IMR-90 (cell line): Measurements from ENCODE around the gene SCAF1. TPM values are rescaled to one million over a fixed set of nuclear protein-coding genes. Genes with fewer than 3 reads are reported as not detected.

Source experiments
- ATAC-seq: fragments of 200-7000 bp; cut with Tn5 transposase; 2 replicates; pipeline ENCODE4 v1.9.1; 2020; ENCODE audit warnings: low read depth, mild to moderate bottlenecking, moderate library complexity
- BruUV-seq: library from RNA; stranded (reverse); fragments of 400-500 nt; replicated peaks from 2 replicates; lab custom pipeline; 2021; lab: Mats Ljungman, UMichigan
- CTCF ChIA-PET: fragments of 300-600 bp; formaldehyde crosslinking; extraction: SDS; loops from one replicate; lab custom pipeline; 2021; ENCODE audit warnings: antibody characterized with exemption; lab: Yijun Ruan, JAX
- POLR2A ChIA-PET: fragments of 300-600 bp; sonication (Branson Sonifier 250); formaldehyde crosslinking; loops from one replicate; lab custom pipeline; 2022; ENCODE audit warnings: antibody characterized with exemption; ENCODE audit not compliant: unreplicated experiment; lab: Charles Lee
- DNase-seq: peaks from one replicate; pipeline ENCODE4 v3.0.0; 2013
- H2AFZ ChIP-seq: replicated peaks from 2 replicates; pipeline ENCODE3; 2013; ENCODE audit warnings: low read length, mild to moderate bottlenecking; ENCODE audit not compliant: poor library complexity
- H2AK5ac ChIP-seq: 2 replicates; pipeline ENCODE4 v1.6.1; 2013; ENCODE audit warnings: low read depth, low read length, inconsistent platforms
- H2AK9ac ChIP-seq: replicated peaks from 2 replicates; pipeline ENCODE3; 2013; ENCODE audit warnings: mild to moderate bottlenecking, low read depth, low read length, moderate library complexity; ENCODE audit not compliant: poor library complexity
- H2BK120ac ChIP-seq: 2 replicates; pipeline ENCODE4 v1.6.1; 2013; ENCODE audit warnings: low read depth, low read length, inconsistent platforms
- H2BK15ac ChIP-seq: 3 replicates; pipeline ENCODE4 v1.6.1; 2013; ENCODE audit warnings: low read depth, low read length, inconsistent platforms
- H2BK20ac ChIP-seq: 2 replicates; pipeline ENCODE4 v1.6.1; 2013; ENCODE audit warnings: low read depth, mild to moderate bottlenecking, inconsistent platforms, low read length, moderate library complexity
- H2BK5ac ChIP-seq: 2 replicates; pipeline ENCODE4 v1.6.1; 2013; ENCODE audit warnings: mild to moderate bottlenecking, low read depth, low read length, inconsistent platforms; ENCODE audit not compliant: poor library complexity, severe bottlenecking
- H3K14ac ChIP-seq: replicated peaks from 2 replicates; pipeline ENCODE4 v1.6.1; 2013; ENCODE audit warnings: low read depth, low read length, inconsistent platforms
- H3K18ac ChIP-seq: 2 replicates; pipeline ENCODE4 v1.6.1; 2013; ENCODE audit warnings: low read depth, low read length, control low read depth
- H3K23ac ChIP-seq: 2 replicates; pipeline ENCODE4 v1.6.1; 2013; ENCODE audit warnings: low read depth, low read length, inconsistent platforms
- H3K27ac ChIP-seq: 2 replicates; pipeline ENCODE4 v1.5.1; 2013; ENCODE audit warnings: mild to moderate bottlenecking, control low read depth, low read length; ENCODE audit not compliant: insufficient read depth
- H3K27me3 ChIP-seq: 2 replicates; pipeline ENCODE4 v1.6.1; 2013; ENCODE audit warnings: low read length; ENCODE audit not compliant: control insufficient read depth, insufficient read depth
- H3K36me3 ChIP-seq: 2 replicates; pipeline ENCODE4 v1.6.1; 2013; ENCODE audit warnings: low read length, mixed read lengths; ENCODE audit not compliant: control insufficient read depth, insufficient read depth
- H3K4ac ChIP-seq: 2 replicates; pipeline ENCODE4 v1.6.1; 2013; ENCODE audit warnings: low read depth, low read length, inconsistent platforms
- H3K4me1 ChIP-seq: 2 replicates; pipeline ENCODE4 v1.6.1; 2013; ENCODE audit warnings: low read length, mixed read lengths; ENCODE audit not compliant: control insufficient read depth, insufficient read depth
- H3K4me2 ChIP-seq: 2 replicates; pipeline ENCODE4 v1.6.1; 2013; ENCODE audit warnings: low read depth, mild to moderate bottlenecking, control low read depth, low read length, moderate library complexity
- H3K4me3 ChIP-seq: 2 replicates; pipeline ENCODE4 v1.5.1; 2013; ENCODE audit warnings: low read depth, mild to moderate bottlenecking, control low read depth, low read length, moderate library complexity; ENCODE audit not compliant: insufficient read depth
- H3K56ac ChIP-seq: 2 replicates; pipeline ENCODE4 v1.6.1; 2013; ENCODE audit warnings: low read length, inconsistent platforms; ENCODE audit not compliant: insufficient read depth; ENCODE audit errors: extremely low read depth
- H3K79me1 ChIP-seq, 2 experiments: 2 replicates each; pipeline ENCODE4 v1.6.1; 2013; ENCODE audit warnings: low read length in 2 of 2, inconsistent platforms in 1 of 2, low read depth in 1 of 2
- H3K9ac ChIP-seq: 2 replicates; pipeline ENCODE4 v1.6.1; 2013; ENCODE audit warnings: low read depth, low read length, control low read depth
- H3K9me1 ChIP-seq: 2 replicates; pipeline ENCODE4 v1.6.1; 2013; ENCODE audit warnings: low read length, inconsistent platforms; ENCODE audit not compliant: insufficient read depth
- H3K9me3 ChIP-seq: 2 replicates; pipeline ENCODE4 v1.6.1; 2013; ENCODE audit warnings: low read length; ENCODE audit not compliant: control insufficient read depth, insufficient read depth
- H4K20me1 ChIP-seq: 2 replicates; pipeline ENCODE4 v1.6.1; 2013; ENCODE audit warnings: low read length, inconsistent platforms; ENCODE audit not compliant: insufficient read depth
- H4K5ac ChIP-seq: 2 replicates; pipeline ENCODE4 v1.6.1; 2013; ENCODE audit warnings: mild to moderate bottlenecking, low read depth, low read length, control low read depth
- H4K8ac ChIP-seq, 2 experiments: 2 replicates each; pipeline ENCODE4 v1.6.1; 2013; ENCODE audit warnings: low read depth in 2 of 2, low read length in 2 of 2, control low read depth in 1 of 2, inconsistent platforms in 1 of 2
- H4K91ac ChIP-seq: 2 replicates; pipeline ENCODE4 v1.6.1; 2013; ENCODE audit warnings: low read depth, low read length, inconsistent platforms; ENCODE audit not compliant: insufficient read depth
- CEBPB ChIP-seq: IDR thresholded peaks from 2 replicates; pipeline ENCODE4 v1.6.1; 2012; ENCODE audit warnings: low read depth, low read length, improper control_type of control experiment
- CHD1 ChIP-seq: IDR thresholded peaks from 2 replicates; pipeline ENCODE4 v1.6.1; 2012; ENCODE audit warnings: low read depth, low read length, improper control_type of control experiment
- MAZ ChIP-seq: IDR thresholded peaks from 2 replicates; pipeline ENCODE4 v1.6.1; 2012; ENCODE audit warnings: low read depth, mild to moderate bottlenecking, low read length, improper control_type of control experiment, moderate library complexity, borderline replicate concordance
- RCOR1 ChIP-seq: IDR thresholded peaks from 2 replicates; pipeline ENCODE4 v1.6.1; 2012; ENCODE audit warnings: mild to moderate bottlenecking, low read length, improper control_type of control experiment; ENCODE audit not compliant: insufficient replicate concordance
- whole genome bisulfite sequencing, 2 experiments: methylation state at CpG; one replicate each; pipeline versions ENCODE4 v1.1.5 to v1.1.7; 2013; ENCODE audit warnings: missing lambda C conversion rate in 2 of 2; ENCODE audit not compliant: insufficient read length in 1 of 2; ENCODE audit errors: extremely low coverage in 2 of 2; 5-methylcytosine and 5-hydroxymethylcytosine counted together
- dilution Hi-C: fragments of 300-500 bp; cut with HindIII; formaldehyde crosslinking; loops from one replicate; pipeline ENCODE4 v1.14.3; 2018; ENCODE audit warnings: low sequenced_read_pairs; ENCODE audit not compliant: unreplicated experiment
- in situ Hi-C: fragments of 300-500 bp; cut with MboI; formaldehyde crosslinking; loops from 3 replicates; pipeline ENCODE4 v1.14.3; 2019; ENCODE audit warnings: low sequenced_read_pairs, inconsistent platforms, mixed read lengths
- intact Hi-C: fragments of 100-400 bp; cut with micrococcal nuclease; formaldehyde crosslinking; loops from 2 replicates; pipeline ENCODE4 v1.10.0; 2022
- polyA plus RNA-seq, 3 experiments: library from polyadenylated mRNA; depleted of rRNA; stranded (reverse); fragments of >200 nt; gene quantifications; 2 replicates each; pipeline ENCODE4 v1.2.3, GENCODE V29; 2012; ENCODE audit warnings: low replicate concordance in 1 of 3
- total RNA-seq: library from RNA; depleted of rRNA; stranded (reverse); fragments of >200 nt; gene quantifications from 2 replicates; pipeline ENCODE4 v1.2.3, GENCODE V29; 2012
- TF ChIP-seq, protein P1 (sequence below): fragments of 150-350 bp; IDR thresholded peaks from 2 replicates; pipeline ENCODE4 v1.6.1; 2016; ENCODE audit warnings: low read depth, mild to moderate bottlenecking, low read length, moderate library complexity, borderline replicate concordance

SCAF1 gene
- total and polyA plus RNA-seq, 2 of the 4 experiments (the other 2 are of a cell fraction) = 2.2 to 14.8 TPM

DNA sequence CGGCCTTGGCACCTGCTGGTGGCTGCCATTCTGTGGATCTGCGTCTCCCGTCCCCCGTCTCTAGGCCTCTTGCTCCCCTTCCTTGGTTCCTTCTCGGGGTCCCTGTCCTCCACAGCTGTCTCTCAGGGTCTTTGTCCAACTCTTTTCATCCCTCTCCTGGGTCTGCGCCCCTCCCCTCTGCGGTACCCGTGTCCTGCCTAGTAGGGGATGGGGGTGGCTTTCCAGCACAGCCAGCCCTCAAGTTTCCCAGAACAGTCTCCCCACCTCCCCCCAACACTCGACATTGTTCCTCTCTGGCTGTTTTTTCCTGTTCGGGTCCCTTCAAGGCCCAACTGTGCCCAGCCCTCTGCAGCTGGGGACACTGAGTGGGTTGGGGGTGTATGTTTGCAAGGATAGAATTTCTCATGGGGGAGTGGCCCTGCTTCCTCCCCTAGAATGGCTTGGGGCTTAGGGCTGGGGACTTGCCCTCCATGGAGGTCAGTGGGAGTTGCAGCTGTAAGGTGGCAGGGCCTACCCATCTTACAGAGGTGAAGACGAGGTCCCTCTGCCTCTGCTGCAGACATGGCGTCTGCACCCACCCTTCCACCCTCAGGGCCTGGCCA, 46.6 kb downstream of the SCAF1 start:
- Histone ChIP-seq H3K9me1 (peaks cover 5% of the 10 kb centered on the region; the same call in 1 of the 2 replicates), H3K18ac (no peak overlapping the region), H3K36me3 (peaks cover 38% of the 10 kb centered on the region), H3K9ac (no peak overlapping the region), H3K4me1 (peaks cover 9% of the 10 kb centered on the region), H3K9me3 (no peaks in the 10 kb centered on the region), H2BK15ac (no peak overlapping the region), H3K27me3 (no peaks in the 10 kb centered on the region), H3K79me1 (peaks cover 14 to 60% of the 10 kb centered on the region in 2 experiments), H2BK5ac (no peak overlapping the region), H4K91ac (no peak overlapping the region), H2BK20ac (no peak overlapping the region), H4K5ac (no peak overlapping the region), H2AK9ac (peak overlapping the region; percentile 73), H3K23ac (no peak overlapping the region), H3K4me2 (no peak overlapping the region), H4K8ac (no peak overlapping the region), H4K20me1 (peaks cover 25% of the 10 kb centered on the region), H2BK120ac (no peak overlapping the region), H3K56ac (no peak overlapping the region), H2AK5ac (no peak overlapping the region), H3K4me3 (no peak overlapping the region), H2AFZ (no peak overlapping the region), H3K27ac (no peak overlapping the region), H3K4ac (no peak overlapping the region), H3K14ac (no peak overlapping the region)
- in situ Hi-C loops (loop anchor here (10.0 kb wide), 1 partner anchor 166 kb away; the partner anchor contains the start of gene PTOV1), dilution Hi-C loops (no loop called here), intact Hi-C loops (no loop called here)
- ChIA-PET POLR2A (interaction anchor here (1.1 kb wide), 1 partner anchor 48 kb away, joined by 3 read pairs; the partner anchor contains the start of gene RRAS), CTCF (interaction anchor here (1.3 kb wide), 1 partner anchor 8 kb away, joined by 5 read pairs; no protein-coding TSS in a partner anchor)
- DNase-seq = no peak
- ATAC-seq = no peak
- WGBS, 2 experiments = no CpG with 5 or more reads among the region's 12 CpGs
- BruUV-seq = no TSS peak
- no peak for TF ChIP-seq MAZ
- no peak for TF ChIP-seq CHD1
- no peak for TF ChIP-seq CEBPB
- no peak for TF ChIP-seq RCOR1
- TF ChIP-seq, protein P1, sequence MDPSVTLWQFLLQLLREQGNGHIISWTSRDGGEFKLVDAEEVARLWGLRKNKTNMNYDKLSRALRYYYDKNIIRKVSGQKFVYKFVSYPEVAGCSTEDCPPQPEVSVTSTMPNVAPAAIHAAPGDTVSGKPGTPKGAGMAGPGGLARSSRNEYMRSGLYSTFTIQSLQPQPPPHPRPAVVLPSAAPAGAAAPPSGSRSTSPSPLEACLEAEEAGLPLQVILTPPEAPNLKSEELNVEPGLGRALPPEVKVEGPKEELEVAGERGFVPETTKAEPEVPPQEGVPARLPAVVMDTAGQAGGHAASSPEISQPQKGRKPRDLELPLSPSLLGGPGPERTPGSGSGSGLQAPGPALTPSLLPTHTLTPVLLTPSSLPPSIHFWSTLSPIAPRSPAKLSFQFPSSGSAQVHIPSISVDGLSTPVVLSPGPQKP = no peak
